HL-60 (cell line): Measurements from ENCODE around the gene NPY4R2.
"Not testable (repeated sequence)": the region's sequence is repeated elsewhere in the genome, so short reads cannot be mapped to it uniquely, and the experiment has no call there.

Experiments used
- CTCF ChIP-seq: IDR thresholded peaks from one replicate; pipeline ENCODE4 v1.5.1; 2011; ENCODE audit warnings: low read length, control low read depth, inconsistent platforms; ENCODE audit not compliant: insufficient read depth
- POLR2AphosphoS5 ChIP-seq: IDR thresholded peaks from 2 replicates; pipeline ENCODE4 v1.6.1; 2012; ENCODE audit warnings: low read depth
- REST ChIP-seq: IDR thresholded peaks from 2 replicates; pipeline ENCODE4 v1.6.1; 2012; ENCODE audit warnings: low read depth; ENCODE audit not compliant: insufficient replicate concordance

GRCh38 chr10:47972077-47972476 is 53.6 kb downstream of the NPY4R2 start:
- TF ChIP-seq CTCF, POLR2AphosphoS5, REST: not testable (repeated sequence)
